ENCODE results near the gene HRAS.
A peak's percentile ranks its signal among the peaks of the same experiment; 100 is the strongest.
"Not testable (repeated sequence)": the region's sequence is repeated elsewhere in the genome, so short reads cannot be mapped to it uniquely, and the experiment has no call there.

The HRAS gene

GRCh38 chr11:574632-575312, 39.4 kb upstream of the HRAS start:
- H3K4me1 Mint-ChIP-seq = peaks cover 32% of the 10 kb centered on the region
- H3K27ac Mint-ChIP-seq (ENCODE audit: low read depth) = no peak overlapping the region
- H3K27me3 Mint-ChIP-seq = no peaks in the 10 kb centered on the region
- H3K4me3 Mint-ChIP-seq = peak overlapping the region; percentile 93
- ATAC-seq (replicated peaks; ENCODE audit: extremely low read depth, poor library complexity, severe bottlenecking) = no peak
- H3K9me3 Mint-ChIP-seq = no peaks in the 10 kb centered on the region
- peaks cover 10% of the 10 kb centered on the region for H3K36me3 Mint-ChIP-seq (ENCODE audit: insufficient read depth)
- DNase-seq (ENCODE audit: low spot score in 2 of 2) = no peak

- H3K27me3 Mint-ChIP-seq; H3K27ac Mint-ChIP-seq (ENCODE audit: low read depth): not testable (repeated sequence)
- peaks cover 11% of the 10 kb centered on the region for H3K36me3 Mint-ChIP-seq (ENCODE audit: insufficient read depth)
These were observed 38.7 kb upstream of the HRAS start for GRCh38 chr11:574031-574570.

GRCh38 chr11:573146-573759, 37.9 kb upstream of the HRAS start:
- Mint-ChIP-seq H3K9me3 (no peaks in the 10 kb centered on the region), H3K4me3 (no peak overlapping the region), H3K27me3 (no peaks in the 10 kb centered on the region), H3K36me3 (ENCODE audit: insufficient read depth) (peaks cover 11% of the 10 kb centered on the region), H3K4me1 (peaks cover 18% of the 10 kb centered on the region), H3K27ac (ENCODE audit: low read depth) (no peak overlapping the region)
- ATAC-seq (replicated peaks; ENCODE audit: extremely low read depth, poor library complexity, severe bottlenecking) (no peak), DNase-seq (ENCODE audit: low spot score in 2 of 2) (no peak)

More at GRCh38 chr11:574031-574570, 38.7 kb upstream of the HRAS start:
- H3K4me1 Mint-ChIP-seq = peaks cover 25% of the 10 kb centered on the region
- not testable (repeated sequence) for DNase-seq (ENCODE audit: low spot score in 2 of 2); ATAC-seq (replicated peaks; ENCODE audit: extremely low read depth, poor library complexity, severe bottlenecking); H3K9me3 Mint-ChIP-seq; H3K4me3 Mint-ChIP-seq

GRCh38 chr11:571802-572185, 36.4 kb upstream of the HRAS start:
- H3K4me1 Mint-ChIP-seq = peaks cover 8% of the 10 kb centered on the region
- peaks cover 14% of the 10 kb centered on the region for H3K36me3 Mint-ChIP-seq (ENCODE audit: insufficient read depth)
- no peaks in the 10 kb centered on the region for H3K27me3 Mint-ChIP-seq
- H3K9me3 Mint-ChIP-seq = no peaks in the 10 kb centered on the region
- DNase-seq (ENCODE audit: low spot score in 2 of 2) = no peak
- ATAC-seq (replicated peaks; ENCODE audit: extremely low read depth, poor library complexity, severe bottlenecking) = no peak
- no peak overlapping the region for H3K4me3 Mint-ChIP-seq
- no peak overlapping the region for H3K27ac Mint-ChIP-seq (ENCODE audit: low read depth)

DNA sequence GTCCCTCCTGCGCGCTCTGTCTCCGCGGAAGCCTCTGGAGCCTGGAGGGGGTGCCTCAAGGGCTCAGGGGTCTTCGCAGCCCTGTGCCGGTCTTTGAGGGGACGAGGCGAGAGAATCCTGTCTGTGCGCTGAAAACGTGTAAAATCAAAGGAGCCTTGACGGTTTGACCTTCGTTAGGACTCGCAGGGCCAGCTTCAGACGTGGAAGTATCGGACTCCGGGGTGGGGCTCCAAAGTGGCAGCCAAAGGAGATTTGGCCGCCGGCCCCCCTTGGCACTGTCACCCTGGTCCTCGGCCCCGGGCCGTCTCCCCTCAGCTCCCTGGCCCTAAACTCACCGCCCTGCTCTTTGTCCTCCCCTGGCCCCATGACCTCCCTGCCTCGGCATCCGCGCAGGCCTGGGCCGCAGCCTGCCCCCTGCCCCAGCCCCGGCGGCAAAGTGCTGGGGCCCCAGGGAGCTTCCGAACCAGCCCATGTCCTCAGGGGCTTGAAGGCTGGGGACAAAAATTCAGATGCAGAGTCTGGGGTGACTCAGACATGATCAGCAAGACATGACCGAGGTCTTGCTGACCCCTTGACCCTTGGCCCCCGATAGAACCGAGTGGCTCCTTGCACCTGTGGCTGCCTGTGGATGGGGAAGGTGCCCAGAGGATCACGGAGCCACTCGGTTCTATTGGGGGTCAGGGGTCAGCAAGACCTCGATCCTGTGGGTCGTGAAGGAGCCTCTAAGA, 33.9 kb upstream of the HRAS start:
- H3K36me3 Mint-ChIP-seq (ENCODE audit: insufficient read depth) = peaks cover 7% of the 10 kb centered on the region
- H3K9me3 Mint-ChIP-seq = no peaks in the 10 kb centered on the region
- DNase-seq (ENCODE audit: low spot score in 2 of 2) = no peak
- H3K27me3 Mint-ChIP-seq = no peaks in the 10 kb centered on the region
- ATAC-seq (replicated peaks; ENCODE audit: extremely low read depth, poor library complexity, severe bottlenecking) = no peak
- peak overlapping the region; percentile 71 for H3K4me3 Mint-ChIP-seq
- H3K27ac Mint-ChIP-seq (ENCODE audit: low read depth) = no peak overlapping the region
- no peaks in the 10 kb centered on the region for H3K4me1 Mint-ChIP-seq

GRCh38 chr11:568306-569157, 33.2 kb upstream of the HRAS start:
- no peaks in the 10 kb centered on the region for H3K27me3 Mint-ChIP-seq
- no peak overlapping the region for H3K27ac Mint-ChIP-seq (ENCODE audit: low read depth)
- H3K36me3 Mint-ChIP-seq (ENCODE audit: insufficient read depth) = peaks cover 7% of the 10 kb centered on the region
- H3K9me3 Mint-ChIP-seq = no peaks in the 10 kb centered on the region
- peak; percentile 83 to 91 for DNase-seq (ENCODE audit: low spot score in 2 of 2)
- peak overlapping the region; percentile 71 for H3K4me3 Mint-ChIP-seq
- H3K4me1 Mint-ChIP-seq = no peaks in the 10 kb centered on the region
- peak; percentile 92 for ATAC-seq (replicated peaks; ENCODE audit: extremely low read depth, poor library complexity, severe bottlenecking)

DNA sequence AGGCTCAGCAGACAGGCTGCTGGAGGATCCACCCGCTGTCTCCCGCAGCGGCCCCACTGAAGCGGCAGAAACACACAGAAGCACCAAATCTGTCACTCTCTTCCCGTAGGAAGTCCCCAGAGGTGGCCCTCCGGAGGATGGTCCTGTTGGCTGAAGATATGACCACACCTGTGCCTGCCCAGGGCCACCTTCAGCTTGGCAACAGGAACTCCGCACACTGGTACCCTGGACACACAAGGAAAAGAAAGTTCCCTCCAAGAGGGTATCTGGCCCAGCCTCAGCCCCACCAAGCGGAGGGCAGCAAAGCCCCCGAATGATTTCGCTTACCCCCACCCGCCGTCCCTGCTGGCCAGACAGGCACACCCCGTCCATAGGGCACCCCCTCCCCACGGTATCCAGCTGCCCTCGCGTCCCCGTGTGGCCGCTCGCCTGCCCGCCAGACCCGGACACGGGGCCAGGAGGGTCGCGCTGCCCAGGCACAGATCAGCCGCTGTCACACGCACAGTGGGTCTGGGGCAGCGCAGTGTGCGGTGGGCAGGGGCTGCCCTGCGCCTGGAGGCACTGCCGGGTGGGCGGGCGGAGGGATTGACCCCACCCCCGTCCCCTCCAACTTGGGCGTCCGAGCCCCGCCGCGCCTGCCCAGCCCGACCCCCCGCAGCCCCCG, 32.4 kb upstream of the HRAS start:
- DNase-seq (ENCODE audit: low spot score in 2 of 2) = no peak
- Mint-ChIP-seq H3K27me3 (no peaks in the 10 kb centered on the region), H3K4me1 (no peaks in the 10 kb centered on the region), H3K27ac (ENCODE audit: low read depth) (no peak overlapping the region), H3K36me3 (ENCODE audit: insufficient read depth) (peaks cover 7% of the 10 kb centered on the region), H3K9me3 (no peaks in the 10 kb centered on the region), H3K4me3 (peak overlapping the region; percentile 62)
- no peak for ATAC-seq (replicated peaks; ENCODE audit: extremely low read depth, poor library complexity, severe bottlenecking)

- no peaks in the 10 kb centered on the region for H3K27me3 Mint-ChIP-seq
- peaks cover 7% of the 10 kb centered on the region for H3K36me3 Mint-ChIP-seq (ENCODE audit: insufficient read depth)
- peak overlapping the region; percentile 62 for H3K4me3 Mint-ChIP-seq
- no peak overlapping the region for H3K27ac Mint-ChIP-seq (ENCODE audit: low read depth)
- DNase-seq (ENCODE audit: low spot score in 2 of 2) (no peak), ATAC-seq (replicated peaks; ENCODE audit: extremely low read depth, poor library complexity, severe bottlenecking) (no peak)
- no peaks in the 10 kb centered on the region for H3K9me3 Mint-ChIP-seq
- H3K4me1 Mint-ChIP-seq = no peaks in the 10 kb centered on the region
These were observed 31.7 kb upstream of the HRAS start for GRCh38 chr11:567011-567628.

DNA sequence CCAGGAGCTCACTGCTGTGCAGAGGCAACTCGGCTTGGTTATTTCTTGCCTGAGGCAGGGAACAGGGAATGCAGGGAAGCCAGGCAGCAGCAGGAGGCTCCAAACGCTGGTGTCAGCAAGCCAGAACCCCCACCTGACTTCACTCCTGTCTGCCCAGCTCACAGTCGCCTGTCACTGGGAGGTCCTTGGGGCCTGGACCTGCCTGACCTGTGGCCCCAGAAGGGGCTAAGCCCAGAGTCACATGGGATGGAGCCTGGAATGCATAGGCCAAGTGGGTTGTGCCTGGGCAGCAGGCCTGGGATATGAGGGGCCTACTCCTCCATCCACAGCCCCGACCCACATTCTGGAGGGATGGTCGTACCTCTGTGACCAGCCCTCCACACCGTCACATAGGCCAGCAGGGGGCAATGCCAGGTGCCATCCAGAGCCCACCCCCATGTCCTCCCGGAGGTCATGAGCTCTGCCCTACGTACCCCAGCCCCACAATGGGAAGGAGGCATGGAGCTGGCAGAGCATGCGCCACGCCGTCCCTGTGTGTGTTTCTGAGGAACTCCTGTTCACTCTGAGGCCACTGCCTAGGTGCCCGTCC, 30.6 kb upstream of the HRAS start:
- DNase-seq (ENCODE audit: low spot score in 2 of 2) = no peak
- Mint-ChIP-seq H3K4me1 (peaks cover 6% of the 10 kb centered on the region), H3K27ac (ENCODE audit: low read depth) (no peak overlapping the region), H3K4me3 (no peak overlapping the region), H3K36me3 (ENCODE audit: insufficient read depth) (peaks cover 8% of the 10 kb centered on the region), H3K27me3 (no peaks in the 10 kb centered on the region), H3K9me3 (no peaks in the 10 kb centered on the region)
- ATAC-seq (replicated peaks; ENCODE audit: extremely low read depth, poor library complexity, severe bottlenecking) = no peak

GRCh38 chr11:563812-564578, 28.6 kb upstream of the HRAS start:
- Mint-ChIP-seq H3K27ac (ENCODE audit: low read depth) (no peak overlapping the region), H3K36me3 (ENCODE audit: insufficient read depth) (peaks cover 9% of the 10 kb centered on the region), H3K27me3 (no peaks in the 10 kb centered on the region)

More at GRCh38 chr11:563812-564578, 28.6 kb upstream of the HRAS start:
- Mint-ChIP-seq H3K9me3 (no peaks in the 10 kb centered on the region), H3K4me1 (peaks cover 14% of the 10 kb centered on the region), H3K4me3 (no peak overlapping the region)
- DNase-seq (ENCODE audit: low spot score in 2 of 2) = no peak
- no peak for ATAC-seq (replicated peaks; ENCODE audit: extremely low read depth, poor library complexity, severe bottlenecking)
